Stimulated activated CD4-positive, alpha-beta T cell treated with anti-CD3 and anti-CD28 coated beads, Interleukin-15, amount 100 ng/mL, for 24 hours (primary cell): Measurements from ENCODE around the gene PDPR.
"Not testable (repeated sequence)": the region's sequence is repeated elsewhere in the genome, so short reads cannot be mapped to it uniquely, and the experiment has no call there.

ENCODE experiments used
- DNase-seq: peaks from one replicate; pipeline ENCODE4 v3.0.0-alpha.2; 2020

The PDPR gene

GRCh38 chr16:70128844-70129243 lies 14.7 kb downstream of the PDPR start:
- not testable (repeated sequence) for DNase-seq

GRCh38 chr16:70135796-70136195 lies 21.7 kb downstream of the PDPR start:
- not testable (repeated sequence) for DNase-seq

- not testable (repeated sequence) for DNase-seq
These were observed 22.5 kb downstream of the PDPR start for GRCh38 chr16:70136595-70136994.

GRCh38 chr16:70142739-70143138 lies 28.6 kb downstream of the PDPR start:
- DNase-seq = not testable (repeated sequence)

GRCh38 chr16:70143231-70143895 lies 29.2 kb downstream of the PDPR start:
- not testable (repeated sequence) for DNase-seq

GRCh38 chr16:70147853-70148252 lies 33.7 kb downstream of the PDPR start:
- not testable (repeated sequence) for DNase-seq

GRCh38 chr16:70148453-70148852 lies 34.3 kb downstream of the PDPR start:
- not testable (repeated sequence) for DNase-seq

- DNase-seq = not testable (repeated sequence)
These were observed 35.2 kb downstream of the PDPR start for GRCh38 chr16:70149296-70149695.

- no peak for DNase-seq
These were observed 37.3 kb downstream of the PDPR start for GRCh38 chr16:70151391-70151790.

GRCh38 chr16:70151941-70152509 lies 37.9 kb downstream of the PDPR start:
- DNase-seq = no peak

- no peak for DNase-seq
These were observed 38.6 kb downstream of the PDPR start for GRCh38 chr16:70152578-70153302.

- not testable (repeated sequence) for DNase-seq
These were observed 40.6 kb downstream of the PDPR start for GRCh38 chr16:70154736-70155135.

- no peak for DNase-seq
These were observed 42.3 kb downstream of the PDPR start for GRCh38 chr16:70156207-70156978.

- no peak for DNase-seq
These were observed 43.0 kb downstream of the PDPR start for GRCh38 chr16:70157105-70157476.

GRCh38 chr16:70157477-70158260 lies 43.5 kb downstream of the PDPR start:
- DNase-seq = no peak

- DNase-seq = no peak
These were observed 44.3 kb downstream of the PDPR start for GRCh38 chr16:70158261-70158939.

- no peak for DNase-seq
These were observed 45.5 kb downstream of the PDPR start for GRCh38 chr16:70159355-70160348.

GRCh38 chr16:70160388-70160787 lies 46.3 kb downstream of the PDPR start:
- DNase-seq = no peak

- DNase-seq = no peak
These were observed 46.7 kb downstream of the PDPR start for GRCh38 chr16:70160821-70161220.

GRCh38 chr16:70161350-70161749 lies 47.2 kb downstream of the PDPR start:
- DNase-seq = no peak

GRCh38 chr16:70162041-70162451 lies 47.9 kb downstream of the PDPR start:
- no peak for DNase-seq
